Right lobe of liver (tissue), 4 donors: ENCODE measurements around the gene LMNTD2.

ENCODE experiments used
- CTCF ChIP-seq, 4 donors: fragments of 200-600 bp in 3 of 4; fragments of 450-650 bp in 1 of 4; IDR thresholded peaks; one replicate each; pipeline versions ENCODE4 v1.5.1 to v1.8.0; 2016 to 2022; ENCODE audit warnings: antibody characterized with exemption in 4 of 4, mild to moderate bottlenecking in 2 of 4
- POLR2A ChIP-seq: fragments of 450-650 bp; IDR thresholded peaks from one replicate; pipeline ENCODE4 v1.6.1; 2017; ENCODE audit warnings: antibody characterized with exemption, mild to moderate bottlenecking
- donor health status: DM: no; HTN: no; CAD: no.
- donor health status: DM: no; HTN: no; CAD: no.
- donor health status: DM: no; HTN: yes; CAD: no.

GRCh38 chr11:578276-579035 lies 17.9 kb upstream of the LMNTD2 start:
- no peak for TF ChIP-seq CTCF (IDR thresholded peaks at IDR 0.05)
- TF ChIP-seq POLR2A, result no peak
